Stimulated activated CD8-positive, alpha-beta memory T cell treated with anti-CD3 and anti-CD28 coated beads, Interleukin-7, amount 100 ng/mL, for 1 hour (primary cell): ENCODE measurements around the gene VPS37B.
A peak's percentile ranks its signal among the peaks of the same experiment; 100 is the strongest.
"Not testable (repeated sequence)": the region's sequence is repeated elsewhere in the genome, so short reads cannot be mapped to it uniquely, and the experiment has no call there.

Experiments used
- DNase-seq, 2 donors: peaks; one replicate each; pipeline ENCODE4 v3.0.0-alpha.2; 2020; ENCODE audit warnings: low read depth in 2 of 2

VPS37B gene

GRCh38 chr12:122895704-122896636 lies at the start of gene VPS37B:
TSS of gene VPS37B (minus strand) at chr12:122896124. CDS start at chr12:122896062, 62 bp downstream.
- DNase-seq: peak; percentile 78 to 79

- DNase-seq: no peak
Observed at GRCh38 chr12:122944605-122945592, 49.0 kb upstream of the VPS37B start.

- DNase-seq: no peak
Observed at GRCh38 chr12:122943196-122943595, 47.3 kb upstream of the VPS37B start.

- no peak for DNase-seq
Observed at GRCh38 chr12:122942637-122943036, 46.7 kb upstream of the VPS37B start.

GRCh38 chr12:122941351-122941750 lies 45.4 kb upstream of the VPS37B start:
- DNase-seq: not testable (repeated sequence)

GRCh38 chr12:122939125-122939524 lies 43.2 kb upstream of the VPS37B start:
- DNase-seq: no peak

GRCh38 chr12:122937622-122938091 lies 41.7 kb upstream of the VPS37B start:
- no peak for DNase-seq

- no peak for DNase-seq
Observed at GRCh38 chr12:122935318-122935717, 39.4 kb upstream of the VPS37B start.

GRCh38 chr12:122934722-122935121 lies 38.8 kb upstream of the VPS37B start:
- DNase-seq: no peak

- DNase-seq: no peak
Observed at GRCh38 chr12:122932207-122932606, 36.3 kb upstream of the VPS37B start.

- no peak for DNase-seq
Observed at GRCh38 chr12:122929812-122930211, 33.9 kb upstream of the VPS37B start.

- DNase-seq: no peak
Observed at GRCh38 chr12:122929148-122929538, 33.2 kb upstream of the VPS37B start.

GRCh38 chr12:122928404-122929147 lies 32.7 kb upstream of the VPS37B start:
- no peak for DNase-seq

GRCh38 chr12:122927756-122928403 lies 32.0 kb upstream of the VPS37B start:
- DNase-seq: no peak

- no peak for DNase-seq
Observed at GRCh38 chr12:122921917-122922316, 26.0 kb upstream of the VPS37B start.

- DNase-seq: no peak
Observed at GRCh38 chr12:122920687-122921086, 24.8 kb upstream of the VPS37B start.

- no peak for DNase-seq
Observed at GRCh38 chr12:122918827-122919226, 22.9 kb upstream of the VPS37B start.

- DNase-seq: no peak
Observed at GRCh38 chr12:122917507-122918121, 21.7 kb upstream of the VPS37B start.

- no peak for DNase-seq
Observed at GRCh38 chr12:122909442-122910288, 13.7 kb upstream of the VPS37B start.
